B cell (primary cell): ENCODE results near the gene CATSPERD. TPM values are rescaled to one million over a fixed set of nuclear protein-coding genes. Genes with fewer than 3 reads are reported as not detected.

ENCODE experiments used
- ATAC-seq: fragments of 200-7000 bp; cut with Tn5 transposase; one replicate; pipeline ENCODE4 v1.10.0; 2021; ENCODE audit warnings: low read depth, mild to moderate bottlenecking, moderate number of reproducible peaks, moderate library complexity
- CTCF ChIA-PET: fragments of 350-600 bp; sonication (Branson Sonifier 250); formaldehyde crosslinking; loops from one replicate; lab custom pipeline; 2021; ENCODE audit warnings: antibody characterized with exemption, inconsistent platforms; lab: Charles Lee
- POLR2A ChIA-PET: fragments of 350-600 bp; sonication (Branson Sonifier 250); formaldehyde crosslinking; loops from one replicate; lab custom pipeline; 2021; ENCODE audit warnings: antibody characterized with exemption; lab: Charles Lee
- DNase-seq: peaks from one replicate; pipeline ENCODE4 v3.0.0; 2013
- H2AFZ ChIP-seq: 2 replicates; pipeline ENCODE4 v1.6.1; 2012; ENCODE audit warnings: mild to moderate bottlenecking, low read depth, low read length; ENCODE audit not compliant: insufficient read depth, poor library complexity, severe bottlenecking
- H3K27ac ChIP-seq, 2 donors: 1 replicate in 1 of 2; 2 replicates in 1 of 2; pipeline ENCODE4 v1.5.1; 2012 to 2013; ENCODE audit warnings: low read length in 2 of 2, mild to moderate bottlenecking in 2 of 2, moderate library complexity in 1 of 2
- H3K27me3 ChIP-seq, 4 experiments: fragments of 200-600 bp in 1 of 4; sonication (generic) in 1 of 4; replicated peaks in 1 of 4; 1 replicate in 2 of 4; 2 replicates in 2 of 4; pipeline versions ENCODE4 v1.6.1 to v1.7.0; 2013 to 2016; ENCODE audit warnings: low read length in 3 of 4, mild to moderate bottlenecking in 2 of 4, mixed read lengths in 1 of 4, moderate library complexity in 1 of 4; ENCODE audit not compliant: insufficient read depth in 4 of 4, control insufficient read depth in 3 of 4; ENCODE audit errors: control extremely low read depth in 1 of 4
- H3K36me3 ChIP-seq, 2 experiments: replicated peaks in 1 of 2; 1 replicate in 1 of 2; 2 replicates in 1 of 2; pipeline versions ENCODE4 v1.6.1 to v1.7.1; 2013; ENCODE audit warnings: low read length in 1 of 2; ENCODE audit not compliant: insufficient read depth in 2 of 2, control insufficient read depth in 1 of 2; ENCODE audit errors: control extremely low read depth in 1 of 2, extremely low read depth in 1 of 2
- H3K4me1 ChIP-seq, 2 donors: fragments of 200-600 bp in 1 of 2; sonication (generic) in 1 of 2; 1 replicate in 1 of 2; 2 replicates in 1 of 2; pipeline versions ENCODE4 v1.5.1 to v1.6.1; 2013 to 2017; ENCODE audit warnings: low read length in 2 of 2; ENCODE audit not compliant: control insufficient read depth in 2 of 2, insufficient read depth in 2 of 2
- H3K4me2 ChIP-seq: replicated peaks from 2 replicates; pipeline ENCODE3; 2012; ENCODE audit warnings: mild to moderate bottlenecking, low read depth, low read length; ENCODE audit not compliant: poor library complexity, severe bottlenecking
- H3K4me3 ChIP-seq, 5 experiments: fragments of 200-600 bp in 1 of 5; sonication (generic) in 1 of 5; 1 replicate in 3 of 5; 2 replicates in 2 of 5; pipeline versions ENCODE4 v1.5.1 to v1.7.0; 2011 to 2016; ENCODE audit warnings: low read length in 4 of 5, mild to moderate bottlenecking in 4 of 5, low read depth in 2 of 5, control low read depth in 1 of 5, moderate library complexity in 1 of 5; ENCODE audit not compliant: insufficient read depth in 1 of 5; ENCODE audit errors: control extremely low read depth in 1 of 5, extremely low read depth in 1 of 5
- H3K79me2 ChIP-seq: fragments of 200-600 bp; sonication (generic); one replicate; pipeline ENCODE4 v1.6.0; 2016; ENCODE audit warnings: low read length; ENCODE audit not compliant: control insufficient read depth, insufficient read depth
- H3K9ac ChIP-seq: fragments of 200-600 bp; sonication (generic); 2 replicates; pipeline ENCODE4 v1.6.1; 2017; ENCODE audit warnings: mild to moderate bottlenecking, low read length, moderate library complexity
- H3K9me3 ChIP-seq, 3 donors: one replicate each; pipeline versions ENCODE4 v1.6.1 to v1.7.1; 2013; ENCODE audit warnings: low read length in 2 of 3; ENCODE audit not compliant: control insufficient read depth in 2 of 3, insufficient read depth in 1 of 3; ENCODE audit errors: control extremely low read depth in 1 of 3
- H4K20me1 ChIP-seq: 2 replicates; pipeline ENCODE4 v1.6.0; 2012; ENCODE audit warnings: mild to moderate bottlenecking, low read length; ENCODE audit not compliant: insufficient read depth, control insufficient read depth, poor library complexity, severe bottlenecking
- H3K27ac Mint-ChIP-seq: one replicate; pipeline ENCODE4 v1.8.0; 2021; ENCODE audit warnings: mixed read lengths
- H3K27me3 Mint-ChIP-seq: one replicate; pipeline ENCODE4 v1.8.0; 2021; ENCODE audit warnings: mixed read lengths
- H3K4me1 Mint-ChIP-seq: one replicate; pipeline ENCODE4 v1.8.0; 2021; ENCODE audit warnings: mixed read lengths
- H3K4me3 Mint-ChIP-seq: one replicate; pipeline ENCODE4 v1.8.0; 2021; ENCODE audit warnings: mixed read lengths
- H3K9me3 Mint-ChIP-seq: one replicate; pipeline ENCODE4 v1.8.0; 2022; ENCODE audit warnings: mixed read lengths; ENCODE audit not compliant: insufficient read depth
- CTCF ChIP-seq: fragments of 200-600 bp; IDR thresholded peaks from one replicate; pipeline ENCODE4 v1.8.0; 2022; ENCODE audit warnings: antibody characterized with exemption, mild to moderate bottlenecking
- EZH2 ChIP-seq: IDR thresholded peaks from 2 replicates; pipeline ENCODE4 v1.6.1; 2012; ENCODE audit warnings: borderline replicate concordance, low read depth, mild to moderate bottlenecking, moderate library complexity, low read length; ENCODE audit not compliant: insufficient read depth, poor library complexity, severe bottlenecking
- WGBS: methylation state at CpG from one replicate; pipeline ENCODE4 v1.1.5; 2013; ENCODE audit warnings: missing lambda C conversion rate; ENCODE audit not compliant: insufficient coverage; 5-methylcytosine and 5-hydroxymethylcytosine counted together
- intact Hi-C: fragments of 100-400 bp; cut with micrococcal nuclease; formaldehyde crosslinking; loops from one replicate; pipeline ENCODE4 v1.10.0; 2022
- polyA plus RNA-seq: library from polyadenylated mRNA; depleted of rRNA; stranded (reverse); fragments of >200 nt; gene quantifications from 2 replicates; pipeline ENCODE4 v1.2.3, GENCODE V29; 2012
- total RNA-seq, 2 donors: library from RNA; stranded (reverse); fragments of 120-200 nt in 1 of 2; gene quantifications; 1 replicate in 1 of 2; 2 replicates in 1 of 2; pipeline versions ENCODE4 v1.2.3 to v1.2.4, GENCODE V29; 2013 to 2022

CATSPERD gene
- total and polyA plus RNA-seq, 2 donors (not counting 1 experiment from before 2014, with no cell fraction given) = not detected

DNA sequence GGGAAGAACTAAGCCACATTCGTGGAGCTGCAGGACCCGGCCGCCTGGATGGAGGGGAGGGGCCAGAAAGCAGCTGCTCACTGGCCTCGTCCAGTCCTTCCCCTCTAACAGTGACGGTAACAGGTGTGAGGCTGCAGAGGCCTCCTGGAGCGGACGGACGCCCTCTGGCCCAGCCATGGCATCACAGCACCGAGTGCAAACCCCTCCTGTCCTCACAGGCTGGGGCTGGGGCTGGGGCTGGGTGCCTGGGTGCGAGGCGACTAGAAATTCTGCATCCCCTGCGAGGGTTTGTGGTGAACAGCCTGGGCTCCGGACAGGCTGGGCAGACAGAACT is 43.7 kb upstream of the CATSPERD start:
- DNase-seq = no peak

GRCh38 chr19:5677136-5677535 is 43.3 kb upstream of the CATSPERD start:
- POLR2A ChIA-PET = no interaction called here
- intact Hi-C loops = no loop called here

More for the DNA sequence above, 43.7 kb upstream of the CATSPERD start:
- no peak overlapping the region for H3K9ac ChIP-seq
- CTCF ChIA-PET = no interaction called here
- TF ChIP-seq CTCF (no peak), EZH2 (no peak)
- H3K9me3 Mint-ChIP-seq = no peaks in the 10 kb centered on the region
- H3K27ac Mint-ChIP-seq = no peak overlapping the region
- no peak overlapping the region for H2AFZ ChIP-seq
- no peaks in the 10 kb centered on the region for H3K27me3 Mint-ChIP-seq
- ATAC-seq = no peak
- no peak overlapping the region for H3K4me3 ChIP-seq
- H3K4me1 ChIP-seq = peaks cover 14 to 17% of the 10 kb centered on the region in 2 donors
- peaks cover 19% of the 10 kb centered on the region for H3K4me1 Mint-ChIP-seq
- H3K4me3 Mint-ChIP-seq = no peak overlapping the region
- no peaks in the 10 kb centered on the region for H3K27me3 ChIP-seq
- intact Hi-C loops = no loop called here
- H3K79me2 ChIP-seq = peaks cover 12% of the 10 kb centered on the region
- no peak overlapping the region for H3K27ac ChIP-seq
- no peaks in the 10 kb centered on the region for H3K36me3 ChIP-seq
- POLR2A ChIA-PET = no interaction called here
- H3K9me3 ChIP-seq = peaks cover 0 to 3% (median 0%) of the 10 kb centered on the region in 3 donors
- no peaks in the 10 kb centered on the region for H4K20me1 ChIP-seq
- no peak overlapping the region for H3K4me2 ChIP-seq
- WGBS = 95% methylated on average over 13 of the region's 13 CpGs

More at GRCh38 chr19:5677136-5677535, 43.3 kb upstream of the CATSPERD start:
- H3K4me1 ChIP-seq = peaks cover 14 to 17% of the 10 kb centered on the region in 2 donors
- TF ChIP-seq EZH2 = no peak
- TF ChIP-seq CTCF = no peak
- no peak for ATAC-seq
- H3K9me3 ChIP-seq = peaks cover 0 to 3% (median 0%) of the 10 kb centered on the region in 3 donors
- no peaks in the 10 kb centered on the region for H4K20me1 ChIP-seq
- no peaks in the 10 kb centered on the region for H3K9me3 Mint-ChIP-seq
- H3K4me3 Mint-ChIP-seq = no peak overlapping the region
- peaks cover 23% of the 10 kb centered on the region for H3K4me1 Mint-ChIP-seq
- no peak for DNase-seq
- H3K27me3 ChIP-seq = no peaks in the 10 kb centered on the region
- H3K4me3 ChIP-seq = no peak overlapping the region
- WGBS = 100% methylated on average over 2 of the region's 10 CpGs
- CTCF ChIA-PET = no interaction called here
- H3K36me3 ChIP-seq = no peaks in the 10 kb centered on the region
- H3K4me2 ChIP-seq = no peak overlapping the region
- no peaks in the 10 kb centered on the region for H3K27me3 Mint-ChIP-seq
- no peak overlapping the region for H3K9ac ChIP-seq
- H3K27ac Mint-ChIP-seq = no peak overlapping the region
- H3K27ac ChIP-seq = no peak overlapping the region
- H3K79me2 ChIP-seq = peaks cover 12% of the 10 kb centered on the region
- H2AFZ ChIP-seq = no peak overlapping the region
